Measurements from ENCODE around the gene IPCEF1.
A peak's percentile ranks its signal among the peaks of the same experiment; 100 is the strongest.

IPCEF1 gene

DNA sequence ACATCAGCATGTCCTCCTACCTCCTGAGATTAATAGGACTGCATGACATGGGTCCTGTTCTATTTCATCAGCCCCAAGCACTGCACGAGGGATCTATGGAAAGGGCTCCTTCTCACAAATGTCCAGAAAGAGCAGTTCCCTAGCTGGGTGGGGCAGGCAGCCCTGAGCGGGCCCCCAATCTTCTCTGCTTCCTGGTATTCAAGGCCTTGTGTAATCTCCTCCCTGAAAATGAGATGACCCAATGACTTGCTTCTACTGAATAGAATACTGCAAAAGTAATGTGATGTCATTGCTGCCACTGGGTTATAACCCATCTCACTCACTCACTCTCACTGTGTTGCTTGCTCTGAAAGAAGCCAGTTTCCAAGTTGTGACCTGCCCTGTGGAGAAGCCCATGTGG lies 191.1 kb downstream of the IPCEF1 start:
- no peak for DNase-seq (ENCODE audit: low read depth in 2 of 2)

GRCh38 chr6:154164397-154164796 lies 192.2 kb downstream of the IPCEF1 start:
- no peak for DNase-seq (ENCODE audit: low read depth in 2 of 2)

GRCh38 chr6:154161689-154162088 lies 194.9 kb downstream of the IPCEF1 start:
- DNase-seq (ENCODE audit: low read depth in 2 of 2) = no peak

DNA sequence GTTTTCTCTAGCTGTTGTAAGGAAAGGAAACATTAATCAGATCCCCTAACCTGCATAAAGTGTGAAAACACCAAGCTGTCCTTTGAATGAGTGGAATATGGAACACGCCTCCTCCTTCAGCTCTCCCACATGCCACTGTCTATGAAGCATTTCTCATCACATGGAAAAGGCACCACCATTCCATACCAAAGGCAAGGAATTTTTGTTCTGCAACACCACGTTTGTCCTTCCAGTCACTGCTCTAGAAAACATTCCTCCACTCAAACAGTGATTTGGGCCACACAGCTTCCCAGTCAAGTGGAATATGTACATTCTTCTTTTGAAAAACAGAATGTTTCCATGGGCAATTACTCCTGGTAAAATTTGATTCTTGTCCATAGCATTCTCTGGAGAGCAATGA lies 197.5 kb downstream of the IPCEF1 start:
- no peak for DNase-seq (ENCODE audit: low read depth in 2 of 2)

DNA sequence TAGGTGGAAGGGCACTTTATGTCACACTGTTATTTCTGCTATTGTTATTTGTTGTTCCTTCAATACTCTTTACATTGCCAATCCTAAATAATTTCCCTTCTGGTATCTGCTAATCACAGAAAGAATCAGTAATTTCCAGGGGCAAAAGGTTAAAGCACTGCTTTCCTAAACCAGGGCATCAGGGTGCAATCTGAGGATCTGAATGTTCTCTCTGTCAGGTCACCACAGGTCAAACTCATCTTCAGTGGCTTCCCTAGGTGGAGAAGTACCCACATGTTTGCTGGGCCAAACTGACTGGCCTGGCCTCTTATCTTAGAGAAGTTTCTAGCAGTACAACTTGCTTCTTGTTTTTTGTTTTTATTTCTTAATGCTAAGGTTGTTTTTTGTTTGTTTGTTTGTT lies 198.9 kb downstream of the IPCEF1 start:
- no peak for DNase-seq (ENCODE audit: low read depth in 2 of 2)

DNA sequence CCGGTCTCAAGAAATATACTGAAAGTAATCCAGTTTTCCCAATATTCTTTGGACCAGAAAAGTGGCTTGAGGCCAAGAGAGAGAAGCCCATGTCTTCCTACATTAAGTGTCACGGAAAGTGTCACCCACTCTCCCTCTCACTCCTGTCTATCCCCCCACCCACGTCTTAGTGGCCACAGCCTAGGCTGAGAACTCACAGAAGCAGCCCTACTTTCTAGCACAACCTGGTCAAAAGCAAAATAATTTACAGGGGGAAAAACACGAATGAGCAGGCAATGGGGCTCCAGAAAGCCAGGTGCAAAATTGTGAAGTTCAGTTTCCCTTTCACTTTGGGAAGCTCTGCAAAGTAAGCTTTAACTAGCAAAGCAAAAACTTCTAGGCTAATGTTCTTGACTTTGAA lies 199.5 kb downstream of the IPCEF1 start:
- no peak for DNase-seq (ENCODE audit: low read depth in 2 of 2)

GRCh38 chr6:154156135-154156896 lies 200.3 kb downstream of the IPCEF1 start:
- peak; percentile 35 to 48 for DNase-seq (ENCODE audit: low read depth in 2 of 2)

DNA sequence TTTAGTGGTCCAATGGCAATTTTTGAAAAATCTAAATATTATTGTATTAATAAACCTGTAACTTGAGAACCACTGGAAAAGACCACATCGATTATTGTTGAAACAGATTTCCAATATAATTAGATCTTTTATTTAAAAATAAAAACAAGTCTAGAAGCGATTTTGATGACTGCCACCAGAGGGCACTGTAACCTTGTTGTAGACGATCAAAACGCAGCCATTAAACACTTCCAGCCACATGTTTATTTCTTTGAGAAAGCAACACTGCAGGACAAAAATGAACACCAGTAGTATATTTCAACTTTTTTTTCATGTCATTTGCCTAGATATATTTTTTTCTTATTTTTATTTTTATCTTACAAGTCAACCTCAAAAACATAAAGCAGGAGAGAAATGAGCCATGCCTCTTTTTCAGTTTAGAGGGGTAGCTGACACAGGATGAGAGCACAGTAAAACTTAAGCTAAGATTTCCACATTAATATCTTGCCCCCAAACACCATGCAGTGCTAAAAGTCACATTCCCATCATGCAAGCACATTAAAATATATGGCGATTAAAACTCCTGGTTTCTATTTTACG lies 202.1 kb downstream of the IPCEF1 start:
- DNase-seq (ENCODE audit: low read depth in 2 of 2) = peak; percentile 30 to 60

DNA sequence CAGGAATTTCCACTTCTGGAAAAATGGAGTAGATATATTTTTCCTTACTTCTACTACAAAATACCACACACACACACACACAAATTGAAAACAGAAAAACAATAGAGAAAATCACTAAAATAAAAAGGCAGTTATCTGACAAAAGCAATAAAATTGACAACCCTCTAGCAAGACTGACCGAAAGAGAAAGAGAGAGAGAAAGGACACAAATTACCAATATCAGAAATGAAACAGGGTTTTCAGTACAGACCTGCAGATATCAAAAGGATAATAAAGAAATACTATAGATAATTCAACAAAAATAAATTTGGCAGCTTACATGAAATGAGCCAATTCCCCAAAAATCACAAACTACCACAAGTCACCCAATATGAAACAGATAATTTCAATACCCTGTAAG lies 212.8 kb downstream of the IPCEF1 start:
- DNase-seq (ENCODE audit: low read depth in 2 of 2) = no peak

DNA sequence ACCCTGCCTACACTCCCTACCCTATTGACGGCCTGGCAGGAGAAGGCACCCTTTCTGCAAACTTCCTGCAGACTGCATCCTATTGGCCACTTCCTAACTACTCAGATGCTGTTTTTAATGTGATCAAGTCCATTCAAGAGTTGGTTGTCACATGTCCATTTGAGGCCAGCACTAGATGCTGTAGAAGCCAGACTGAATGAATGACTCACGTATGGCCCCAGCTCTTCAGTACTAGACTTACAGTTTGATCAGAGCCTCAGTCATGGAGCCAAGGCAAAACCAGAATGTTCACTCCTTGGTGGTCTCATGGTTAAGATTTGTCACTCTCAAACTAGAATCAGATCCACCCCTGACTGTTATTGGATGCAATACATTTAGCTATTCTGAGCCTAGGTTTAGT lies 215.9 kb downstream of the IPCEF1 start:
- no peak for DNase-seq (ENCODE audit: low read depth in 2 of 2)

DNA sequence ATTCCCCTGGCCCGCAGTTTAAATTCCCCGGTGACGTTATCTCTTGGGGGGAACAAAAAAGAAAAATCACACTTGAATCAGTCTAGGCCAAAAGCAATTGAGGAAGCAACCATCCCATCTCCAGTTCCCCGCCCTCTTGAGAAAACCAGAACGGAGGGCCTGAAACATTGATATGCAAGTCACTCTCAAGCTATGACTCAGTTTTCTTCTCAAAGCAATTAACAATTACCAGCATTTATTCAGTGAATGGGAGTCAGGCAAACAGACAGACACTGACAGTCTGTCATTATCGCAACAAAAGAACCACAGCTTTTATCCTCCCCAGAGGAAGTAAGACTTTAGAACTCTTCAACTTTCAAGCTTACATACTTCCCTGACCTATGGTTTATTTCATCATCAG lies 216.7 kb downstream of the IPCEF1 start:
- DNase-seq (ENCODE audit: low read depth in 2 of 2) = no peak

- DNase-seq (ENCODE audit: low read depth in 2 of 2) = no peak
Observed at GRCh38 chr6:154138793-154139192, 217.8 kb downstream of the IPCEF1 start.

DNA sequence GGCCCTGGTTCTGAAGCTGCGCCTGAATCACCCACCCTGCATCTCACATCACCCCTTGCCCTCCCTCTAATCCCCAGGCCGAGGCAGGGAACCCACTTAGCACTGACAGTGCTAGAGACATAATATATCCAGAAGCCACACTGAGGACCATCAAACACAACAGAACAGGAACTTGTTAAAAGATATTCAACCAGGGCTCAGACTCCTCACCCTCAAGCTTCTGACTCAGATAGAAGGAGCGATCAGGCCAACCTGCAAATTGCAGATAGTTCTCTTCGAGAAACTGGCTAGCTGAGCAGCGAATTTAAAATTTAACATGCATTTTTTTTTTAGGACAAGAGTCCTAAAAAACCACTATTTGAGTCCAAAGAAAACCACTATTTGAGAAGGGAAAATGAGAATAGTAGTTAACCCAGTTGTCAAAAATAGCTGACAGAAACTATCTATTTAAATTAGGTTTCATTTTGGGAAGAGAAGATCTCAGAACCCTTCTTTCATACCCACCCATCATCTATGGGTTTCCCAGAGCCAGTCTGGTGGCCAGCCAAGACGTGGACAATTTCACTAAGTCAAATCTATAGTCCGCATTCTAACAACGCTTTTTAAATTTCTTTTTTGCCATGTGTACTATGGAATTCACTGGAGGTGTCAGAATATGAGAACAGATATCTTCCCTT lies 222.0 kb downstream of the IPCEF1 start:
- no peak for DNase-seq (ENCODE audit: low read depth in 2 of 2)

DNA sequence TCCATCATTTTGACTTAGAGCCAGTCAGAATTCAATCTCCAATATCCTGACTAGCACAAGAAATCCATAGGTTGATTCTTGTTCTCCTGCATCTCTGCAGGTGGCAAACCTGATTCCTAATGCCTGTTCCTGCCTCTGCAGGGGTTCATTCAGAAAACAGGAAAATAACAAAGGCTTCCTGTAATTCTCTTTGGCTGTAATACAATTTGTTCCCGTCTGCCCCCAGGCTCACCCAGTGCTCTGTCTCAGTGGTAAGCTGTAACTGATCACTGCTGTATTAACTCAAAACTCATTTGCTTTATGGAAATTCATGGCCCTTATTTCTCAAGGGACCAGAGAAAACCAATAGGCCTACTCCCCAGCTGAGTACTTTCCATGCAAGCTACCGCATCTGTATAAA lies 228.9 kb downstream of the IPCEF1 start:
- no peak for DNase-seq (ENCODE audit: low read depth in 2 of 2)

DNA sequence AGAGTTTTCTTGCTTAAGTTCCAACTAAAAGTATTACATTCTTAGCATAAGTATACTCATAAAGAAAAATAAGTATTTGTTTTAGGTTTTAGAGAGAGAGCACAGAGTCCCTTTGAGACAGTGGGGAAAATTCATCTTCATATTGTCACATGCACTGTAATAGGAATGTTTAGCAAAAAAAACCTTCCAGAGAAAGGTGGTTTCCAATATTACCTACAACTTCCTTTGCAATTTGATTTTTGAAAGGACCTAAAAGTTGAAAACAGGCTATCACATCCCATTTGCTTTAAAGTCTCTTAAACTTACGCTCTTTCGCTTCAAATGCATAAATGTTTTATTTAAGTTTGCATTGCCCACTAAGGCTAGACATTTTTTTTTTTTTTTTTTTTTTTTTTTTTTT lies 231.2 kb downstream of the IPCEF1 start:
- DNase-seq (ENCODE audit: low read depth in 2 of 2) = no peak

DNA sequence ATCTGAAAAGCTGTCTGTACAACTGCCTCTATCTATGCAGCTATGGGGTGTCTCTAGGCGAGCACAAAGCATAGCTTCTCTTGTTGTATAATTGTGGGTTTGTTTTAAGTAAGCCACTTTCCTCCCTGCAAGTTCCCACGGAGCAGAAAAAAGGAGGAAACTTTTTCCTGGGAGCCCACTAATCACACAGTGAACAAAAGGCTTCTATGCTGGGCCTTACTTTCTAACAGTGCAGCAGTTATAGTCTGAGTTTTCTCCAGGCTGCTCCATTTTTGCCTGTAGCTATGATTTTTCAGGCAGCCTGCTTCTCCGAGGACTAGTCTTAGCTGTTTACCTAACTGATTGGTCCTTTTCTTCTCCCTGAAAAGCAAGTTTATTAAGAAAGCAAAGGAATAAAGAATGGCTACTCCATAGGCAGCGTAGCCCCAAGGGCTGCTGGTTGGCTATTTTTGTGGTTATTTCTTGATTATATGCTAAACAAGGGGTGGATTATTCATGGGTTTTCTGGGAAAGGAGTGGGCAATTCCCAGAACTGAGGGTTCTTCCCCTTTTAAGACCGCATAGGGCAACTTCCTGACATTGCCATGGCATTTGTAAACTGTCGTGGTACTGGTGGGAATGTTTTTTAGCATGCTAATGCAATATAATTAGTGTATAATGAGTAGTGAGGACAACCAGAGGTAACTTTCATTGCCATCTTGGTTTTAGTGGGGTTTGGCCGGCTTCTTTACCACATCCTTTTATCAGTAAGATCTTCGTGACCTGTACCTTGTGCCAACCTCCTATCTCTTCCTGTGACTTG lies 233.2 kb downstream of the IPCEF1 start:
- no peak for DNase-seq (ENCODE audit: low read depth in 2 of 2)

DNA sequence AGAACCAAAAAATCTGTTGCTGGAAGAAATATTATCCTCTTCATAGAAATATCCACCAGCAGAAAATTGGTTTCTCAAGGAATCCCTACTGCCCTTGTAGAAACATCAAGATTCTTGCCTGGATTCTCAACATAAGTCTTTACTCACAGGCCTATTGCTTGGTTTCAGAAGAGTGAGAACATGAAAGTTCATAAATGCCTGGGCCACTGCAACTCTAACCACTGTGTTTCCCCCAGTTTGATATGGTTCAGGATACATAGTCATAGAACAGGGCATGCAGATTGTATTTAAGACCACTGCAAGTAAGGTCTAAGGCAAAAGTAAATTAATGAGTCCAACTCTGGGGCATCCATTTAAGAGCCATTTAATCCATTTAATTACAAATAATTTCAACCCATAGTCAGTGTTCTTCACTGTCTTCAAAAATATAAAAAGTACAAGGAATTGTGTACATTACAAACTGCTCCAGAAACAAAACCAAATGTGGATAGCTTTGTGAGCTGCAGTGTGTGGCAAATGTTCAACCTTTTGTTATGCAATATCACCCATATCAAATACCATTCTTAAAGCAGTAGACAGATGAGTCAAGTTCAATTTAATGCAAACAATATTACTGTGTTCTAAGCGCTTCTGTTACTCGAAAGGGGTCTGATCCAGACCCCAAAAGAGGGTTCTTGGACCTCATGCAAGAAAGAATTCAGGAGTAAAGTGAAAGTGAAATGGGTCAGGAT lies 234.2 kb downstream of the IPCEF1 start:
- DNase-seq (ENCODE audit: low read depth in 2 of 2) = no peak

DNA sequence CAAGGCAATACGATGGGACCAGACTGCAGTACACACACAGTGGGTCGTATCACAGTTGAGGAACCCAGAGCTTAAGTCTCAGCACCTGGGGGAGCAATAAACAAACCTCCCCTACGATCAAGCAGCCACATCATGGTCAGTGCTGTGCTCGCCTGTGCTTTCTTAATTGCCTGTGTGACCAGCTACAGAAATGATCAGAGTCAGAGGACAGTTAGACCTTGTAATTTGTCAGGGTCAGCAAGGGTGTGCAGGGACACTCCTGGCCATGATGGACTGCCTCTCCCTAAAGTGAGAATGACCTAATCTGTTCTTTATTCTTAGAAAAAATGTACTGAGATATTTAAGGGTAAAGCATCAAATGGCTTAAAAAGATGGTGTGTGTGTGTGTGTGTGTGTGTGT lies 239.1 kb downstream of the IPCEF1 start:
- DNase-seq (ENCODE audit: low read depth in 2 of 2) = no peak

GRCh38 chr6:154113392-154113791 lies 243.2 kb downstream of the IPCEF1 start:
- DNase-seq (ENCODE audit: low read depth in 2 of 2) = no peak

DNA sequence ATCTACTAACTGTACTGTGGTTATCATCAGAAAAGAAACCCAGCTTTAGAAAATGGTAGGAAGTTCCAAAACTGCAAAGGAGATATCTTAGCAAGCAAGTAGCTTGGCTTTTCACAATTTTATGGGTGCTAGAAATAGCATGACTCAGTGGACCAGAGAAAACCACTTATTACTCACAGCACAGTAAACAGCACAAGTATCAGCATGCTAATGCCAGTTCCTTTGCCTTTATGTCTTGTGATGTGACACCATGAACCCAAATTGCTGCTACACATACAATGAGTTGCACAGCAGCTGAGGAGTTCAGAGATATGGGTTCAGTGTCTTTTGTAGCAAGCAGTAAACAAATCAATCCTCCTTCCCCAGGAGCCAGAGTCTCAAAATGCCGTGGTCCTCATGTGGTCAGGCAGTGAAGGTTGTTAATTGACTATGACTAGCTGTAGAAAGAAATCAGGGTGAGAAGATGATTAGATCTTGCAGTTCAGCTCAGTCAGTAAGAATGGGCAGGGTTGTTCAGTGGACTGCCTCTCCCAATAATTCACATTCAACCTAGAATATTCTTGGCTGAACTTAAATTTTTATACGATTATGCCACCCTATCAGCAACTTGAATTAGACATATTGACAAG lies 244.3 kb downstream of the IPCEF1 start:
- no peak for DNase-seq (ENCODE audit: low read depth in 2 of 2)

DNA sequence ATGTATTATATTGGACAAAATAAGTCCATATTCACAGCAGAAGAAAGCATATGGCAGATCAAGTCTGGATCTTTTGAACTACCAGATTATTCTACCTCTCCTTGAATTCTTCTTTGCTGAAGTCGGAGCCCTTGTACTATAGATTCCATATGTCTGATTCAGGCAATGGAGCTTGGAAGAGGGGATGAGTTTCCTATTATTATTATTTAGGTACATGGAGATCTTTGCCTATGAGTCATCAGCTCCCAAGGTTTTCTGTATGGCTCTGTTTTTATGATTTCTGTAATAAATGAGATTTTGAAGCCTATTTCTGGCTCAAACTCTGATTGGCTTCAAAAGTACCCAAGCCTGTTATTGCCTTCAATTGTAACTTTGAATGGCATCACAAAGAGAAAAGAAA lies 245.6 kb downstream of the IPCEF1 start:
- no peak for DNase-seq (ENCODE audit: low read depth in 2 of 2)
